ENCODE measurements around the gene SNTG2.
"Not testable (repeated sequence)": the region's sequence is repeated elsewhere in the genome, so short reads cannot be mapped to it uniquely, and the experiment has no call there.

Gene SNTG2

DNA sequence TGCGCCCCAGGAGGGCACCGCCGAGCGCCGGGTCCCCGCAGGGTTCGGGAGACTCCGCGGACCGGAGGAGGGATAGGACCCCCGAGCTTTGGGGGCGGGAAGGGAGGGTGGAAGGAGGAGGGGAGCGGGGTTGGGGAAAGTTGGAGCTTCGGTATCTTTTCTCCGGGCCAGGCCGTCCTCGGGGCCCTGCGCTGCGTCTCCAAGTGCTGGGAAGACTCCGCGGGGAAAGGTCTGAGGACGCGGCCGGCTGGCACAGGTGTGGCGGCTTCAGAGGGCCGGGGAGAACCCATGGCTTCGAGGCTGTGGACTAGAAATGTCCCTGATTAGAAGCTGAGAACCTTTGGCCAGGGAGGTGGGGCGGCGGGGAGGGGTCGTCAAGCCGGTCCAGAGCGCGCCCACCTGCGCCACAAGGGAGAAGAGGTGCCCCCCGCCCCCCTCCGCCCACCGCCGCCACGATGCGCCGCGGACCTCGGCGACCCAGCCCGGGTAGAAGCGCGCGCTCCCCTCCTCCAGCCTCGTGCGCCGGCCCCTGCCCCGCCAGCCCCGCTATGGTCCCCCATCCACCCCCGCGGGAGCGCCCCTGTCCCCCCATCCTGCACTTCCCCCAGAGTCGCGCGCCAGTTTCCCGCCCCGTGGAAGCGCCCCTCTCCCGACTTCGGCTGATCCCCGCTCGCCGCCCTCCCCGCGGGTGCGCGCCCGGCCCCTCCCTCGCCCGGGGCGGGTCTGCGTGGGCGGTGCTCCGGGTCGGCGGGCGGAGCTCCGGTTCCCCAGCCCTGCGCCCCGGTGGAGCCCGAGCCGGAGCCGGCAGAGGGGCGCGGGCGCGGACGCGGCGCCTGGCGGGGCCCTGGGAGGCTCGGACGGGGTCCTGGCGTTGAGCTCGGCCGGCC, at the start of gene SNTG2:
Gene SNTG2 (plus strand): TSS at position 770 of the 887 bp plus-strand sequence. CDS start 148 bp downstream, outside the sequence.
- no peak for FAIRE-seq

DNA sequence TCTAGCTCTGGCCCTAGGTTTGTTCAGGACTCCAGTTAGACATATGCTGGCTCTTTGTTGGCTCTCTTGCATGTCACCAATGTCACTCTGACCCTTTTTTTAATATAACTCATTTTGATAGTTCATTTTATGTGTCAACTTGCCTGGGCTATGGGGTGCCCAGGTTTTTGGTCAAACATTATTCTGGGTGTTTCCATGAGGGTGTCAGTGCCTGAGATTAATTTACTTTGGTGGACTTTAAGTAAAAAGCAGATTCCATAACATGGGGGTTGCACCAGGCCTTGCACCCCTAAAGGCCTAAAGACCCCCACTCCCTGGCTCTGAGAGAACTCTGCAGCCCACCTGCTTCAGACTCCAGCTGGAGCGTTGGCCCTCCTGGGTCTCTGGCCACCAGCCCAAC, 48.1 kb upstream of the SNTG2 start:
- FAIRE-seq, result no peak

DNA sequence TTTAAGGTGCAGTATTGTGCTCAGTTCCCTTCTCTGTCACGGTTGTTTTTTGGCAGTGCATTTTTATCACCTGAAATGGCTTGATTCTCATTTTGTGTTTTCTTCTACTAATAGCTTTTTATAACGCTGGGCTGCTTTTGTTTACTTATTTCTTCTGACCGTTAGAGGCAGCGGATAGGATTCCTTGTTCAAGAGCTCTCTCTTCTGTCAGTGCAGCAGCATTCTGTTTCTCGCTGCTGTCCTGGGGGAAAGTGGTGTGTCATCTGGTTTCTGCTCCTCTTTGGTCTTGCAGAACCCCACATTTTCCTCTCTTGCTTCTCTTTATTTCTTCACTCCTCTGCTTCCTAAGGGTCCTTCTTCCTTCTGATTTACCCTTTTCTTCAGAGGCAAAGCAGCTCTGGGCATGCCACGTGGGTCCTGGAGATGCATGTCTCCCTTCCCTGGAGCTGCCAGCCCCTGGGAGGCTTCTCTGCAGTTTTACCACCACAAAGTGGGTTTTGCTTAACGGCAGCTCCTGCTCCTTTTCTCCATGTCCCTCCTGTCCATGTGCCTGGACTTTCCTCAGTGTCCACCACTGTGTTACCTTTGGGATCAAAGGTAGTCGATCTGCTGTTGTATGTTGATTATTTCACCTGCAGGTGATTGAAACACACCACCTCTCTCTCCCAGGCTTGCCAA, 47.3 kb upstream of the SNTG2 start:
- FAIRE-seq, result no peak

DNA sequence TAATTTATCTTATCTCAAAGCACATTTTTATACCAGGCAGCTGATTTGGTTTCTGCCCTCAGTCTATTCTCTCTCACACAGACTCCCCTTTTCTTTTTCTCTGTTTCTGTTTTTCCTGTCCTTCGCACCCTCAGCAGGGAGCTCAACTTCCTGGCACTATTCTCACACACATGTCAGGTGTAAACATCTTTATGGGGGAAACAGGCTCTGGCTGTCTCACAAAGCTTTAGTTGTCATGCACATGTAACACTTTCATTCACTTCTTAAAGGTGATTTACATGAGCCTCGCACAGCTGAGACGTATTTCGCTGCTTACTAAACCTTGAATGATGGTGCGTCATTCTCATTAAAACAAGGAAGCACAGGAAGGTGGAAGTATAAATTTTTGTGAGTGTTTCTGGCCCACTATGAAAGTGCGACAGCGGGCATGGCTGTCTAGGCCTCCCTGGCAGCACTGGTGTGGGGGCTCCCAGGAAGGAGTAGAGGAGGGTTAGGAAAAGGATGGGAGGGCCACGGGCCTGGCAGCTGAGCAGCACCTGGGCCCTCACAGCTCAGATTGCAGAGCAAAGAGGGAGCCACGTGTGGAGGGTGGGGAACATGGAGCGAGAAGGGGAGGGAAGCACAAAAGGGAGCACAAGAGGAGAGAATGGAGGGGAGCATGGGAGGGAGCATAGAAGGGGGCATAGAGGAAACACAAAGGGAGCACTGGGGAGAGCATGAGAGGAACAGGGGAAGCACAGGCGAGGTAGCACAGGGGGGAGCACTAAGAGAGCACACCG, 46.2 kb upstream of the SNTG2 start:
- FAIRE-seq, result no peak

DNA sequence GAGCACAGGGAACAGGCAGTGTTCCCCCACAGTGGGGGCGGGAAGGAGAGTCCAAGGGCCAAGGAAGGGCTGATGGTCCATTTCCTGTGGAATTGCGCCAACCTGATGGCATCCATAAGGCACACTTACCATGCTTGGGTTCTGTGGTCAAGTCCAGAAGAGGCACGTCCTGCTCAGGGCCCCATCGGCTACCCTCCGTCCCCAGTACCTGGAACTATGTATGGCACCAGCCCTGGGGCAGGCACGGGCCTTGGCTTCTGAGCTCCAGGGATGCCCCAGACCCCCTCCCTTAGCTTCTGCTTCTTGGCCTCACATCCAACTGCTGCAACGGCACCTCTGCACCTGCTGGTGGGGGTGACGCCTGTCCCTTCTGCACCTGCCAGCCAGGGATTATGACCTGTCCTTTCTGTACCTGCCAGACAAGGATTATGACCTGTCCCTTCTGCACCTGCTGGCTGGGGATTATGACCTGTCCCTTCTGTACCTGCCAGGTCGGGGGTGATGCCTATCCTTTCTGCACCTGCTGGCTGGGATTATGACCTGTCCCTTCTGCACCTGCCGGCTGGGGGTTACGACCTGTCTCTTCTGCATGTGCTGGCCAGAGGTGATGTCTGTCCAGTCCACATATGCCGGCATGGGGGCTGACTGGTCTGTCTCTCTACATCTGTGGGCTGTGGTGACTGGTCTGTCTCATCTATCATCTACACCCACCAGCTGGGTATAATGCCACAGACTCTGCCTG, 45.4 kb upstream of the SNTG2 start:
- no peak for FAIRE-seq

DNA sequence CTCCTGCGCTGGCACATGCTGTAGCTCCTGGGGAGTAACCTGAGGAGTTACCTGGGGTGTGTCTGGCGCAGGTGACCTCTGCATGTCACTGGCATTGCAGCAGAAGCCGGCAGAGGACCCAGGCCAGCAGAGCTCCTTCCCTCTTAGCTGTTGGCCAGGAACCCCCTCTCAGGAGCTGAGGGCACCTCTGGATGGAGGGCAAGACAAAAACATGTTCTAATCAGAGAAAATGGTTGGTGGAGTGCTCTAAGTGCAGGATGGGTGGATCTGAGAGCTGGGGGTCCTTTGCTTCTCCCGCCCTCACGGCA, 44.9 kb upstream of the SNTG2 start:
- FAIRE-seq, result no peak

DNA sequence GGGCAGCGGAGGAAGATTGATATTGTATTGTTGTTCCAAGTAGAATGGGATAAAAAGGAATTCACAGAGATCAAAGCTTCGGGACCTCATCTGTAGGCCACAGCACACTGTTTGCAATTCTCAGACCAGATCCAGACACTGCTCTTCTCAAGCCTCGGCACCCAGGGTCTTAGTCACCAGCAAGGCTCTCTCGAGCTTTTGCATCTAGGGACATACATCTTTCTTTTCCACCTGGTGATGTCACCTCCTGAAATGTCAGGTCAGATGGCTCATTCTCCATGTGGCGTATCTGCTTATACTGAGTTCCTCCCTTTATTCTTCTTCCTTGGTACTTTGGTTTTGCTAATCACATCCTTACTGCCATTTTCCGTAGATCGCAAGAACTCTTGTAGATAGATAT, 42.9 kb upstream of the SNTG2 start:
- FAIRE-seq, result no peak

DNA sequence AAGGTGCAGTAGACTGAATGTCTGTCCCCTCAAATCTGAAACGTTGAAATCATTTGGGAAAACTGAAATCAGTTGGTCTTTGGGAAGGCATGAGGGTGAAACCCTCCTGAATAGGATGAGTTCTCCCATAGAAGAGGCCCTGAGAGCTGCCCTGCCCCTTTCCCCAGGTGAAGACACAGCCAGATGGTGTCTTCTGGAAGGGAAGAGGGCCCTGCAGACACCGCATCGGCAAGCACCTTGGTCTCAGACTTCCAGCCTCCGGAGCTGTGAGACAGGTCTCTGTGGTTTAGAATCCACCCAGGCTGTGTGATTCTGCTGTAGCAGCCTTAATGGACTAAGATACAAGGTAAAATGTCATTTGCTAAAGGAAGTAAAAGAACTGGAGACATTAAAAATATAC, 42.1 kb upstream of the SNTG2 start:
- FAIRE-seq, result no peak

DNA sequence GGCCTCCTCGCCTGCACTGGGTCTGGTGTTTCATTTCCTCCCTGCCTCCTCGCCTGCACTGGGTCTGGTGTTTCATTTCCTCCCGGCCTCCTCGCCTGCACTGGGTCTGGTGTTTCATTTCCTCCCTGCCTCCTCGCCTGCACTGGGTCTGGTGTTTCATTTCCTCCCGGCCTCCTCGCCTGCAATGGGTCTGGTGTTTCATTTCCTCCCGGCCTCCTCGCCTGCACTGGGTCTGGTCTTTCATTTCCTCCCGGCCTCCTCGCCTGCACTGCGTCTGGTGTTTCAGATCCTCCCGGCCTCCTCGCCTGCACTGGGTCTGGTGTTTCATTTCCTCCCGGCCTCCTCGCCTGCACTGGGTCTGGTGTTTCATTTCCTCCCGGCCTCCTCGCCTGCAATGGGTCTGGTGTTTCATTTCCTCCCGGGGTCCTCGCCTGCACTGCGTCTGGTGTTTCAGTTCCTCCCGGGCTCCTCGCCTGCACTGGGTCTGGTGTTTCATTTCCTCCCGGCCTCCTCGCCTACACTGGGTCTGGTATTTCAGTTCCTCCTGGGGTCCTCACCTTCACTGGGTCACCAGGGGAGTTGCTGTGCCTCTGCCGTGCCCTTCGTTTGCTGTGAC, 40.8 kb upstream of the SNTG2 start:
- FAIRE-seq, result not testable (repeated sequence)

DNA sequence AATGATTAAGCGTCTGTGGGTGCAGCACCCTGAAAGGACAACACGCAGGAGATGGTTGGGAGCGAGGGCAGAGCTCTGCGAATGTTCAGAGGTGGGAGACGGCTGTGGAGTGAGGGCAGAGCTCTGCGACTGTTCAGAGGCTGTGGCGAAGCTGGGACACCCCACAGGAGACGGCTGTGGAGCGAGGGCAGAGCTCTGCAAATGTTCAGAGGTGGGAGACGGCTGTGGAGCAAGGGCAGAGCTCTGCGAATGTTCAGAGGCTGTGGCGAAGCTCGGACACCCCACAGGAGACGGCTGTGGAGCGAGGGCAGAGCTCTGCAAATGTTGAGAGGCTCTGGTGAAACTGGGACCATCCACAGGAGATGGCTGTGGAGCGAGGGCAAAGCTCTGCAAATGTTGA, 40.0 kb upstream of the SNTG2 start:
- no peak for FAIRE-seq

DNA sequence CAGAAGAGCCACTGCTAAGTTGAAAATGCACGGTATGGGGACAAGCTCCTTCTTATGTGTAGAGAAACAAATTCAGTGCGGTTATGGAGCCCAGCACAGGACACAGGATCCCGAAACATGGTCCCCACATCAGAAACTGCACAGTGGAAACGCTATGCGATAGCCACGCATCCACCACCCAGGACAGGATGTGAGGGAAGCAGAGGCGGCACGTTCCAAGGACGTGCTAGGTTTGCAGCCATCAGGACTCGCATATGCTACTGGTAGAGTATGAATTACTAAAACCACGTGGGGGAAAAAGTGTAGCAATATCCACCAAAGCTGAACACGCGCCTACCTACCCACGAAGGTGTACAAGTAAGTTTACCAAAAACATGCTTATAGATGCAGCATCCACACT, 34.7 kb upstream of the SNTG2 start:
- FAIRE-seq, result no peak

DNA sequence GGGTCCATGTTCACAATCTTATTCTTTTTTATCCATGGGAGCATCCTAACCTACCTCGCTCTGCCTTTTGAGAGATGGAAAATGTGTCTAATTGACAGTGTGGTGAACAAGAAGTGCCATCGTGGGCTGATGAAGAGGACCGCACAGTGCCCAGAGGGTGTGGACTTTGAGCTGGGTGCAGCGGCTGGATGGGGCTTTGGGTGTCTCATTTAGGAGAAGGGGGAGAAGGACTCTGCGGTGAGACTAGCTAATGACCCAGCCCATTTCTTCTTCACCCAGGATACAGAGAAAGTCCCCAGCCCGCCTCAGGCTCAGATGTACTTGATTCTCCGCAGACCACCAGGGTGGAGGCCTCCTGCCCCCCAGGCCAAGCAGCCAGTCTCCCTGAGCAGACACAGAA, 33.7 kb upstream of the SNTG2 start:
- no peak for FAIRE-seq

DNA sequence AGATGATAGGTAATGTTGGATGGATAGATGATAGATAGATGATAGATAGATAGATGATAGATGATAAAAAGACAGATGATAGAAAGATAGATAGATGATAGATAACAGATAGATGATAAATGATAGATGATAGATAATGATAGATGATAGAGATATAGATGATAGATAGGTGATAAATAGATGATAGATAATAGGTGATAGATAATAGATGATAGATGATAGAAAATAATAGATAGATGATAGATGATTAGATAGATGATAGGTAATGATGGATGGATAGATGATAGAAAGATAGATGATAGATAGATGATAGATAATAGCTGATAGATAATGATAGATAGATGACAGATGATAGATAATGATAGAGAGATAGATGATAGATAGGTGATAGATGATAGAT, 31.0 kb upstream of the SNTG2 start:
- FAIRE-seq, result no peak

DNA sequence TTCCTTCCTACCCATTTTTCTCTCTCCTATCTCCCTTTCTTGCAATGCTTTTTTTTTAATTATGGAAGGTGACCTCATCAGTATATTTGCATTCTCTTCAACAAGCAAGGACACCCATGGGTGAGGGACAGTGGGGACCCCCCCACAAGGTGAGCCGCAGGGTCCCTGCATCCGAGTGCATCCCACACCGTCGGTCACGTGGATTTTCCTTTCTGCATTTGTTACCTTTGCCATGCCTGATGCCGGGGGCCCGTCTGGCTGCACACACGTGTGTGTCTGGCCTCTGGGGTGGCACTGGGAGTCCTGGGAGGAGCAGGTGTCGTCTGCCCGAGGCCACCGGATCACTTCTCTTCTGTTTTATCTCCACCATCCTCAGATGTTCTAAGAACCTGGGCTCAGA, 30.1 kb upstream of the SNTG2 start:
- no peak for FAIRE-seq

DNA sequence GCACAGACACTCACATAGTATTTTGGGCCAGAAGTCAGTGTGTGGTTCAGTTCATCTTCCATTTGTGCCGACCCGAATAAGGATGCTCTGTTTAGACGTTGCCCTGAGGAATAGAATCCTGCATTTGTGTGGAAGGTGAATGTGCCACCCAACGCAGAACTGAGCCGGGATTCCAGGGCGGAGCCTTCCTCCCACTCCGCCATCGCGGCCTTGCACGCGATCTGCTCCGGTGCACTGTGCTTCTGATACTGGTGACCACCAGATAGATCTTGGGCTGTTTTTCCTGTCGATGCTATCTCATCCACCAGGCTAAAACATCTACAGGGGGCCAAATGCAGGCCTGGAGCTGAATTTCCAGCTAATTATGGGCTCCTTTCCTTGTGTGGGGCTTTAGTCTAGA, 29.6 kb upstream of the SNTG2 start:
- no peak for FAIRE-seq

DNA sequence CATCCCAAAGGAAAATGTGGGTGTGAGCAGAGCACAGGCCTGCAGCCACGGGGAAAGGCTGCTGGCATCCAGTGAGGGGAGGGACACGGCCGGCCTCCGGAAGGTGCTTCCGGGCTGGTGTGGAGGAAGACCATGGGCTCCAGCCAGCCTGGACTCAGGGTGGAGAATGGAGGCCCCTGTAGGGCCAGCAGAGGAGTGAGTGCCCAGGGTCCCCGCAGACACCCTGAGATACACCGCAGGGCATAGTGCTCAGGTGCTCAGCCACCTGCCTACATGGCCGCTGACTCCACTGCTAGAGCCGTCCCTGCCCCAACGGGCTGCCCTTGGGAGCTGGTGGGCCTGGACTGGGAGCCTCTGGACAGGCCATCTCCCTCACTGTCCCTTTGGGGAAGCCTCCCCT, 28.5 kb upstream of the SNTG2 start:
- FAIRE-seq, result no peak

DNA sequence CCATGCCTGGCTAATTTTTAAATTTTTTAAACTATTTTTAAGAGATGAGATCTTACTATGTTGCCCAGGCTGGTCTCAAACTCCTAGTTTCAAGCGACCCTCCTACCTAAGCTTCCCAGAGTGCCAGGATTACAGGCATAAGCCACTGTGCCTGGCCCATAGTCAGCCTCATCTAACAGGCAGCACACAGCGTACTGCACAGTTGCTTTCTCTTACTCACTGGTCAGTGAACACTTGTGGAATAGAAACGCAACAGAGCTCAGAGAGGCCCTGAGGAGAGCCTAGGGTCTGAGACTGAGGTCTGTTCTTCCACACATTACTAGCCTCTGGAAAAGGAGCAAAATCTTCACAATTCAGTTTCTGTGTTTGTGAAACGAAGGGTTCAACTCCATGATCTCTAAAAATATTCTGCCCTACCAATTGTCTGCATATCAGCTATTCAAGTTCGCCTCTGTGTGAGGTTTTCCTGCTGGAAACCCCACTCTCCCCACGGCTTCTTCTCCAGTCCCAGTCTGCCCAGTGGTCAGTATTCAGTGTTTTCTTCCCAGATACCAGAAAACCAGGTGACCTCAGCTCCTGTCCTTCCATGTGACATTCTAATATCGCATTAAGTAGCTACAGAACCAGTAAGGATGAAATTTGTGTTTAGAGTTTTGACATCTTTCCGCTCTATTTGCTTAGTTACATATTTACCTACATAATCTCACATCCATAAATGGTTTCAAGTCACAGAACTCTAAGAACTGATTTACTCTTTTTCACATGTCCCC, 26.6 kb upstream of the SNTG2 start:
- no peak for FAIRE-seq

DNA sequence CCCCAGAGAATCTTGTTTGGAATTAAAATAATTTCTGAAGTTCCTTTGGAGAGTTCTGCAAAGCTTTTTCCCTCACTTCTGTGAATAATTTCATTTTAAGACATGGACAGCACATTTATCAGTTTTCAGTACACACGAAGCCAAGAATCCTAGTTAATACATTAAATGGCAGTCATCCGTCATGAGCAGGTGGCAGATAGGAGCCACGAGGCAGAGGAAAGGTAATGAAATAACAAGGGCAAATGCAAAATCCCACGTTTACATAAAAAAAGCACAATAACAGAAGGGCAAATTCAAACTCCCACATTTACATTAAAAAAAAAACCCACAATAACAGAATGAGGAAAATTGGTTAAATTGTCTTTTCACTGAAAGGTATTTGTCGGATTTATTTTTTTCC, 25.9 kb upstream of the SNTG2 start:
- FAIRE-seq, result no peak

DNA sequence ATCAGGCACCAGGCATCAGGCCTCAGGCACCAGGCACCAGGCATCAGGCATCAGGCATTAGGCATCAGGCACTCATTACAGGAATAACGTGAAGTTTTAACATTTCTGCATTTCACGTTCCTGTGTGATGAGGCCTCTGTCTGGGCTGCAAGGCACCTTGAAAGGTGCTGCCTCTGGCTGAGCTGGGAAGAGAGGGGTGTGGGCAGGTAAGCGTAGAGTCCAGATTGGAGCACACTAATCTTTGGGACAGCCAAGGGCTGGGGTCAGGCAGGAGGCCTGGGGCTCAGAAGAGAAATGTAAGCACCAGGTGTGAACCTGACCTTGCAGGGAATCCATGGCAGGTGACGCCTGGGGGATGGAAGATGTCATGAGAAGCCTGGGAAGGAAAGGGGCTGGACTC, 25.3 kb upstream of the SNTG2 start:
- no peak for FAIRE-seq

DNA sequence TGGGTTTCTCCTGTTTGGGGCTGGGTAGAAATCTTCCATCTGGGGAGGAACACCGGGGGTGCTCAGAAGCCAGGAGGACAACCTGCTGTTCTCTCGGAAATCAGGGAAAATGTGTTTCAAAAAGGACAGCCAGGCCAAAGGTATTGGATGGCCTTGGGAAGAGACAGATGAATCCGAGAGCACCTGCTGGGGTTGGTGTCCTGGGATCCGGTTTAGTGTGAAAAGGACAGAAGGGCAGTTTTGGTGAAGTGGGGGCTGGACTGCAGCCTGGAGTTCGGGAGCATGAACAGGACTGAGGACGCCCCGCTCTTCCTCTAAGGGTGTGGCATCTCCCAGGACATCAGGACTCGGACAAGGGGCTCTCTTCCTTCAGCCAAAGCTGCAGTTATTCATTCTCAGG, 24.9 kb upstream of the SNTG2 start:
- no peak for FAIRE-seq

DNA sequence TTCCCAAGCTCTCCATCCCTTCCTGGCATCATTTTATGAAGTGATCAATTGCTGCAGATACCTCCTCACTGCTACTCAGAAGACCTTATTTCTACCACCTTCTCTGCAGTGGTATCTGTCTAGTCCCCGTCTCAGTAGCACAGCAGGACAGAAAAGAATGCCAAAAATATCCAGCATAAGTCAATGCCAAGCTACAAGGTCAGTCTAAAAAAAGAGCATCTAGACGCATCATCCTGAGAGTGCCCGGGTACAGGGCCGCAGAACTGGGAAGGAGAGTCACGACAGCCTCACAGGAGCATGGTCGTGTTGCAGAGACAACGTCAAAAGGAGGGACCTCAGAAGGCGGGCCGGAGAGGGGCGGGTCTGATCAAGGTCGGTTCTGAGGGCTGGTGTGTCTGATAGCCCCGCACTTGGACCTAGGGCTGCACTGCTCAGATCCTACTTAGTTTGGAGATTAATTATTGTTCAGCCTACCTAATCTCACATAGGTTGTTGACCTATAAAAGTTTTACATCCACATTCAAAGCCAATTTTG, 24.3 kb upstream of the SNTG2 start:
- FAIRE-seq, result no peak

DNA sequence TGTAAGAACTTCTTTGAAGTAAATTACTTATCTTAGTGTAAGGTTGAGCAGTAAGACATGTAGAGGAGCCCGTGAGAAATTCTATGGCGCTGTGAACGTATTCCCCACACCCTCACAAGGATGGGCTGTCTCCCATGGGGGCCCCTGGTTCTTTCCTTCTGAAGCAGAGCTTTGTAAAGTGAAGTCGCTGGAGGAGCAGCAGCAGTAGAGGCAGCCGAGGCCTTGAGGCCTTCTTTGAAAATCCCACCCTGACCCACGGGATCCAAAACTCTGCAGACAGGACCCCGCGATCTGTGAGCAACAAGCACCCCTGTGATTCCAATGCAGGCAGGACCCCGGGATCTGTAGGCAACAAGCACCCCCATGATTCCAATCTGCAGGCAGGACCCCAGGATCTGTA, 23.8 kb upstream of the SNTG2 start:
- FAIRE-seq, result no peak
